Liver (tissue), 9 donors: ENCODE data around the gene PTTG1IP. TPM values are rescaled to one million over a fixed set of nuclear protein-coding genes. Genes with fewer than 3 reads are reported as not detected.

Experiments used
- DNase-seq: peaks from one replicate; pipeline ENCODE4 v3.0.0-alpha.2; 2017; ENCODE audit warnings: low spot score
- H3K27ac ChIP-seq, 2 donors: one replicate each; pipeline ENCODE4 v1.7.0; 2013; ENCODE audit warnings: inconsistent platforms in 2 of 2, low read length in 2 of 2, control low read depth in 1 of 2, low read depth in 1 of 2, mild to moderate bottlenecking in 1 of 2
- H3K27me3 ChIP-seq, 4 donors: one replicate each; pipeline versions ENCODE4 v1.6.1 to v1.7.0; 2013; ENCODE audit warnings: low read length in 3 of 4, inconsistent platforms in 1 of 4, mild to moderate bottlenecking in 1 of 4, moderate library complexity in 1 of 4; ENCODE audit not compliant: control insufficient read depth in 4 of 4, insufficient read depth in 4 of 4
- H3K36me3 ChIP-seq, 4 donors: one replicate each; pipeline versions ENCODE4 v1.6.1 to v1.7.0; 2013; ENCODE audit warnings: low read length in 3 of 4, mild to moderate bottlenecking in 3 of 4, low read depth in 1 of 4, moderate library complexity in 1 of 4; ENCODE audit not compliant: control insufficient read depth in 4 of 4, insufficient read depth in 3 of 4
- H3K4me1 ChIP-seq, 4 donors: one replicate each; pipeline versions ENCODE4 v1.6.1 to v1.7.0; 2013; ENCODE audit warnings: low read length in 3 of 4, mild to moderate bottlenecking in 3 of 4, moderate library complexity in 1 of 4; ENCODE audit not compliant: control insufficient read depth in 4 of 4, insufficient read depth in 4 of 4
- H3K4me3 ChIP-seq, 3 donors: one replicate each; pipeline versions ENCODE4 v1.6.1 to v1.7.0; 2013; ENCODE audit warnings: low read length in 3 of 3, control low read depth in 1 of 3, low read depth in 1 of 3, mild to moderate bottlenecking in 1 of 3
- H3K9ac ChIP-seq, 2 donors: one replicate each; pipeline ENCODE4 v1.7.0; 2013; ENCODE audit warnings: low read length in 2 of 2, mild to moderate bottlenecking in 2 of 2, moderate library complexity in 2 of 2, control low read depth in 1 of 2, low read depth in 1 of 2
- H3K9me3 ChIP-seq, 4 donors: one replicate each; pipeline versions ENCODE4 v1.6.1 to v1.7.0; 2013; ENCODE audit warnings: low read length in 3 of 4; ENCODE audit not compliant: control insufficient read depth in 4 of 4
- CTCF ChIP-seq: fragments of 150-350 bp; IDR thresholded peaks from 2 replicates; pipeline ENCODE4 v1.5.1; 2017; ENCODE audit warnings: improper control_type of control experiment, low read depth, low read length; ENCODE audit not compliant: missing input control
- EGR1 ChIP-seq, 2 donors: IDR thresholded peaks; 2 replicates each; pipeline ENCODE4 v1.6.1; 2016 to 2018; ENCODE audit warnings: antibody characterized with exemption in 2 of 2, low read depth in 2 of 2
- FOXA1 ChIP-seq: IDR thresholded peaks from 2 replicates; pipeline ENCODE4 v1.6.1; 2016; ENCODE audit warnings: antibody characterized with exemption
- FOXA2 ChIP-seq: IDR thresholded peaks from 2 replicates; pipeline ENCODE4 v1.6.1; 2016; ENCODE audit warnings: antibody characterized with exemption
- GABPA ChIP-seq, 2 donors: IDR thresholded peaks in 1 of 2; conservative IDR thresholded peaks in 1 of 2; 2 replicates each; pipeline ENCODE4 v1.6.1; 2016; ENCODE audit warnings: antibody characterized with exemption in 2 of 2, mild to moderate bottlenecking in 1 of 2, moderate library complexity in 1 of 2
- HNF4A ChIP-seq, 2 donors: conservative IDR thresholded peaks; 2 replicates each; pipeline ENCODE4 v1.6.1; 2016; ENCODE audit warnings: antibody characterized with exemption in 2 of 2, mild to moderate bottlenecking in 2 of 2
- HNF4G ChIP-seq: IDR thresholded peaks from 2 replicates; pipeline ENCODE4 v1.6.1; 2016; ENCODE audit warnings: antibody characterized with exemption
- JUND ChIP-seq, 2 donors: IDR thresholded peaks; 2 replicates each; pipeline ENCODE4 v1.6.1; 2016; ENCODE audit warnings: antibody characterized with exemption in 2 of 2
- MAX ChIP-seq: IDR thresholded peaks from 2 replicates; pipeline ENCODE4 v1.6.1; 2016; ENCODE audit warnings: antibody characterized with exemption
- NR2F2 ChIP-seq: IDR thresholded peaks from 2 replicates; pipeline ENCODE4 v1.6.1; 2016; ENCODE audit warnings: antibody characterized with exemption
- RAD21 ChIP-seq, 2 donors: IDR thresholded peaks; 2 replicates each; pipeline ENCODE4 v1.6.1; 2016; ENCODE audit warnings: antibody characterized with exemption in 2 of 2, mild to moderate bottlenecking in 2 of 2
- RXRA ChIP-seq, 2 donors: IDR thresholded peaks; 2 replicates each; pipeline ENCODE4 v1.6.1; 2017 to 2018; ENCODE audit warnings: antibody characterized with exemption in 2 of 2, mild to moderate bottlenecking in 1 of 2
- SP1 ChIP-seq: IDR thresholded peaks from 2 replicates; pipeline ENCODE4 v1.6.1; 2018; ENCODE audit warnings: antibody characterized with exemption, mild to moderate bottlenecking
- TAF1 ChIP-seq: conservative IDR thresholded peaks from 2 replicates; pipeline ENCODE4 v1.6.1; 2016; ENCODE audit warnings: antibody characterized with exemption, mild to moderate bottlenecking
- YY1 ChIP-seq: IDR thresholded peaks from 2 replicates; pipeline ENCODE4 v1.6.1; 2016; ENCODE audit warnings: antibody characterized with exemption, mild to moderate bottlenecking
- ZBTB33 ChIP-seq: IDR thresholded peaks from 2 replicates; pipeline ENCODE4 v1.6.1; 2016; ENCODE audit warnings: antibody characterized with exemption
- WGBS: extraction: QIAGEN DNeasy Blood & Tissue Kit; methylation state at CpG from one replicate; pipeline ENCODE4 v1.1.7; 2013; 5-methylcytosine and 5-hydroxymethylcytosine counted together
- polyA plus RNA-seq, 2 donors: library from polyadenylated mRNA; stranded (reverse) in 1 of 2; unstranded in 1 of 2; fragments of 200-250 nt in 1 of 2; fragments of >200 nt in 1 of 2; fragmentation: Nextera tagmentation in 1 of 2; extraction: Ambion mirVana in 1 of 2; gene quantifications; one replicate each; pipeline versions ENCODE4 v1.2.1 to v1.2.3, GENCODE V29; 2013 to 2015
- total RNA-seq, 2 donors: library from RNA; depleted of rRNA; stranded (reverse); fragments of >200 nt; gene quantifications; one replicate each; pipeline ENCODE4 v1.2.3, GENCODE V29; 2014
- TF ChIP-seq, protein P1 (sequence below): IDR thresholded peaks from 2 replicates; pipeline ENCODE4 v1.6.1; 2016; ENCODE audit warnings: antibody characterized with exemption, mild to moderate bottlenecking
- TF ChIP-seq, protein P2 (sequence below): IDR thresholded peaks from 2 replicates; pipeline ENCODE4 v1.6.1; 2016; ENCODE audit warnings: antibody characterized with exemption
- donor health status: healthy.
- donor health status: healthy.
- donor health status: healthy.
- donor health status: healthy.
- donor health status: healthy.

The PTTG1IP gene
- total and polyA plus RNA-seq, 4 donors, result 62.0 to 94.0 (median 79.8) TPM

DNA sequence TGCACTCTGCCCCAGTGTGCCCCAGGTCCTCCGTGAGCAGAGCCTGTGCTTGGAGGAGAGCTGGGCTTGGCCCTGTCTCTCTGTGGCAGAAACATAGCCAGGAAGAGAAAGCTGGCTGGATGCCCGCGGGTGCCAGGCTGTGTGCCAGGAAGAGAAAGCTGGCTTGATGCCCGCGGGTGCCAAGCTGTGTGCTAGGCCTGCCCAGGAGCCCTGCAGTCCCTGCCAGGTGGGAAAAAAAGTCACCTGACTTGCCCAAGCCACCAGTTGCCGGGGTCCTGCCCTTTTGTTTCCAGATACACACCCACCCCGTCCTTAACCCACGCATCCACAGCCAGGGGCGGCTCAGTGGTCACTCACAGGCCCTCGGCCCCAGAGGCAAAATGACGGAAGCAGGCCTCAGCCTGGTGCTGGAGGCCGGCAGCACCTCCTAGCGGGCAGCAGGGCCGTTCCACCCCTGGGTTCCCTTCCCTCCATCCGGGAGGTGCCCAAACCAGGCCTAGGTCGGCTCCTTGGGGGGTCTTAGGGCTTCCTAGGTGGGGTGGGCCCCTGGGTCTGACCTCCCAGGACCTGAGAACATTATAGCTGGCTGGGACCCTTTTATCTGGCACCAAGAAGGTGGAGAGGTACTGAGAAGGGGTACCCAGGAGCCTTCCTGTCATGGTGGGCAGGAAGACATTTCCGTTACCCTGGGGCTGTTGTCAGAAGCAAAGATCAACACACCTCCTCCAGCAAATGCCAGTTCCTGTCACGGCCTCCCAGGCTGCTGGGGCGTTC, 38.1 kb upstream of the PTTG1IP start:
- WGBS, result 17% methylated on average over 19 of the region's 19 CpGs
- DNase-seq, result no peak
- Histone ChIP-seq H3K9ac (peak overlapping the region in 1 of 2 donors; percentile 58), H3K4me3 (no peak overlapping the region), H3K9me3 (no peaks in the 10 kb centered on the region), H3K27ac (peak overlapping the region; percentile 84 to 95), H3K36me3 (no peaks in the 10 kb centered on the region), H3K4me1 (peaks cover 31 to 51% (median 46%) of the 10 kb centered on the region in 4 donors), H3K27me3 (no peaks in the 10 kb centered on the region)
- no peak for TF ChIP-seq YY1
- peak; percentile 40 for TF ChIP-seq FOXA1
- TF ChIP-seq, protein P1, sequence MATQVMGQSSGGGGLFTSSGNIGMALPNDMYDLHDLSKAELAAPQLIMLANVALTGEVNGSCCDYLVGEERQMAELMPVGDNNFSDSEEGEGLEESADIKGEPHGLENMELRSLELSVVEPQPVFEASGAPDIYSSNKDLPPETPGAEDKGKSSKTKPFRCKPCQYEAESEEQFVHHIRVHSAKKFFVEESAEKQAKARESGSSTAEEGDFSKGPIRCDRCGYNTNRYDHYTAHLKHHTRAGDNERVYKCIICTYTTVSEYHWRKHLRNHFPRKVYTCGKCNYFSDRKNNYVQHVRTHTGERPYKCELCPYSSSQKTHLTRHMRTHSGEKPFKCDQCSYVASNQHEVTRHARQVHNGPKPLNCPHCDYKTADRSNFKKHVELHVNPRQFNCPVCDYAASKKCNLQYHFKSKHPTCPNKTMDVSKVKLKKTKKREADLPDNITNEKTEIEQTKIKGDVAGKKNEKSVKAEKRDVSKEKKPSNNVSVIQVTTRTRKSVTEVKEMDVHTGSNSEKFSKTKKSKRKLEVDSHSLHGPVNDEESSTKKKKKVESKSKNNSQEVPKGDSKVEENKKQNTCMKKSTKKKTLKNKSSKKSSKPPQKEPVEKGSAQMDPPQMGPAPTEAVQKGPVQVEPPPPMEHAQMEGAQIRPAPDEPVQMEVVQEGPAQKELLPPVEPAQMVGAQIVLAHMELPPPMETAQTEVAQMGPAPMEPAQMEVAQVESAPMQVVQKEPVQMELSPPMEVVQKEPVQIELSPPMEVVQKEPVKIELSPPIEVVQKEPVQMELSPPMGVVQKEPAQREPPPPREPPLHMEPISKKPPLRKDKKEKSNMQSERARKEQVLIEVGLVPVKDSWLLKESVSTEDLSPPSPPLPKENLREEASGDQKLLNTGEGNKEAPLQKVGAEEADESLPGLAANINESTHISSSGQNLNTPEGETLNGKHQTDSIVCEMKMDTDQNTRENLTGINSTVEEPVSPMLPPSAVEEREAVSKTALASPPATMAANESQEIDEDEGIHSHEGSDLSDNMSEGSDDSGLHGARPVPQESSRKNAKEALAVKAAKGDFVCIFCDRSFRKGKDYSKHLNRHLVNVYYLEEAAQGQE, result peak; percentile 64
- TF ChIP-seq, protein P2, sequence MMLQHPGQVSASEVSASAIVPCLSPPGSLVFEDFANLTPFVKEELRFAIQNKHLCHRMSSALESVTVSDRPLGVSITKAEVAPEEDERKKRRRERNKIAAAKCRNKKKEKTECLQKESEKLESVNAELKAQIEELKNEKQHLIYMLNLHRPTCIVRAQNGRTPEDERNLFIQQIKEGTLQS, result no peak
- no peak for TF ChIP-seq ZBTB33
- peak in 1 of 2 donors; percentile 0 for TF ChIP-seq GABPA (IDR thresholded peaks at IDR 0.05 in 1 of 2, conservative IDR thresholded peaks at IDR 0.05 in 1 of 2)
- peak; percentile 73 to 85 for TF ChIP-seq HNF4A (conservative IDR thresholded peaks at IDR 0.05)
- TF ChIP-seq JUND (IDR thresholded peaks at IDR 0.05), result no peak
- TF ChIP-seq MAX, result peak; percentile 70
- TF ChIP-seq CTCF, result peak; percentile 50
- TF ChIP-seq RAD21 (IDR thresholded peaks at IDR 0.05), result peak; percentile 60 to 70
- no peak for TF ChIP-seq TAF1
- no peak for TF ChIP-seq NR2F2
- peak; percentile 56 for TF ChIP-seq FOXA2
- peak in 1 of 2 donors; percentile 77 for TF ChIP-seq EGR1 (IDR thresholded peaks at IDR 0.05; ENCODE audit: low read depth in 2 of 2)
- peak; percentile 73 for TF ChIP-seq SP1
- TF ChIP-seq HNF4G, result peak; percentile 21
- TF ChIP-seq RXRA (IDR thresholded peaks at IDR 0.05), result peak; percentile 51 to 87
